HG03342 (cell line): ENCODE data around the gene MSANTD7.

Experiments
- ATAC-seq: cut with Tn5 transposase; IDR thresholded peaks from one replicate; pipeline ENCODE4 v1.9.1; 2021; ENCODE audit warnings: mild to moderate bottlenecking, moderate library complexity; ENCODE audit not compliant: unreplicated experiment

Gene MSANTD7

GRCh38 chr10:14879928-14880193, 41.8 kb downstream of the MSANTD7 start:
- no peak for ATAC-seq

- ATAC-seq = no peak
These were observed 42.1 kb downstream of the MSANTD7 start for GRCh38 chr10:14880229-14880628.

- no peak for ATAC-seq
These were observed 46.0 kb downstream of the MSANTD7 start for GRCh38 chr10:14884082-14884481.
